NOMO-1 (cell line): ENCODE results near the gene XPC.

Source experiments
- DNase-seq, 2 experiments: peaks; one replicate each; lab custom pipeline; 2025; ENCODE audit not compliant: unreplicated experiment in 2 of 2; lab: John Stamatoyannopoulos, UW

The XPC gene

DNA sequence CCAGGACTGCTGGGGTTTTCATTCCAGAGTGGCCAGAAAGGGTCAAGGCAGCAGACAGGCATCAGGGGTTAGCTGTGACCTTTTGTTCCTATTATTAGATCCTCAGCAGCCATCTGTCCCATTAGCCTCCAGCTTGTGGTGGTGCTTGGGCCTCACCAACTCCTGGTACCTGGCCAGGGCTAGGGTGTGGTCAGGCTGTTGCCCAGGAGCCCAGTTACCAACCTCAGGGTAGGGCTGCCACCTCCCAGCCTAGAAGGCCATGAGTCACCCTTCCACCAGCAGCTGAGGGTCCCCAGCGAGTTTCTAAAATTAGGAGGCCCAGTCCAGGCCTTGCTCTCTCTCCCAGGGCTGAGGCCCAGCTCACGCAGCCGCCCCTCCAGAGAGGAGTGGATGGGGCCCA lies 41.4 kb downstream of the XPC start:
- DNase-seq: no peak

DNA sequence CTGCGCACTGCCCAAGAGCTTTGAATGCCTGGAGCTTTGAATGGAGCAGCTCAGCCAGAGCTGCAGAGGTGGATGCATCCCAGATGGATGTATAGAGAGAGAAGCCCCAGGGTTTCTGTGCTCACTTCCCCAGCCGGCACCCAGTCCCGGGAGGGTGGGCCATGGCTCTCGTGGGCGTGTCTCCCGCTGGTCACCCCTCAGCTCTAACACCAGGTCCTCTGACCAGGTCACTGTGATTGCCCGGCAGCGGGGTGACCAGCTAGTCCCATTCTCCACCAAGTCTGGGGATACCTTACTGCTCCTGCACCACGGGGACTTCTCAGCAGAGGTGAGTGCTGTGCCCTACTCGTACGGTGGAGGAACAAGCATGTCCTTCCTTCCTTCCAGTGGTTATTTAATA lies 42.8 kb downstream of the XPC start:
- no peak for DNase-seq

- DNase-seq: no peak
Measured at GRCh38 chr3:14134291-14134690, 44.1 kb downstream of the XPC start.

DNA sequence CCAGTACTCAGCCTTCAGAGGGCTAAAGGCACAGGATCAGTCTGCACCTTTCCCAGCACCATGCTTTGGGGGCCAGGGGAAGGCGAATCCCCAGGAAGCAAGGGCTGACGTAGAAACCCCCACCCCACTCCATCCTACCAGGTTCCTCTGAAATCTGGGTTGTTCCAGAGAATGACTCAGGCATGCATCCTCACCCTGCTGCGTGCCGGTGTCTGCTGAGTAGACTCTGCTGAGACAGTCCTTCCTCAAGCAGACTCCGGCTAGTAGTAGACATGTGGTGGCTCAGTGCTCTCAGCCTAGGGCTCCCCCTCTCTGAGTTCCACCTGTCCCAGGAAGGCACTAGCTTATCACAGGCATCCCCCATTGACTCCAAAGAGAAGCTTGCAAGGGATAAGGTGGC lies 44.5 kb downstream of the XPC start:
- no peak for DNase-seq

GRCh38 chr3:14133188-14133800 lies 45.1 kb downstream of the XPC start:
- DNase-seq: no peak

- DNase-seq: no peak
Measured at GRCh38 chr3:14132689-14133088, 45.7 kb downstream of the XPC start.

DNA sequence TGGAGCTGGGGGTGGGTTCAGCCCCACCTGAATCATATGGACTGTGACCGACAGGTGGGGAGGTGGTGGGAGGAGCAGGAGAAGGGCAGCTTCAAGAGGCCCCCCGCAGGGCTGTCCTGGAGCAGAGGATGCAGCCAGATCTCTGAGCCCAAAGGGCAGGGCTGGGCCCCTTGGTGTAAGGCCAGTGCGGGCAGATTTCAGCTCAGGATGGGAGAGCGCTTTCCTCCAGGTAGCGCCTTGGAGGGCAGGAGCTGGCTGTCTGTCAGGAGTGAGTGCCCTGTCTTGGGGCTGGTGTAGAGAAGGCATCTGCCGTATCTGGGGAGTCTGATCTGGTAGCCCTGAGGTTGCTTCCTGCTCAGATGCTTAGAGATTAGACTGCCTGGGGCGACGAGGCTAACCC lies 46.3 kb downstream of the XPC start:
- DNase-seq: no peak

- DNase-seq: no peak
Measured at GRCh38 chr3:14131134-14131533, 47.3 kb downstream of the XPC start.

- no peak for DNase-seq
Measured at GRCh38 chr3:14130707-14131106, 47.7 kb downstream of the XPC start.

DNA sequence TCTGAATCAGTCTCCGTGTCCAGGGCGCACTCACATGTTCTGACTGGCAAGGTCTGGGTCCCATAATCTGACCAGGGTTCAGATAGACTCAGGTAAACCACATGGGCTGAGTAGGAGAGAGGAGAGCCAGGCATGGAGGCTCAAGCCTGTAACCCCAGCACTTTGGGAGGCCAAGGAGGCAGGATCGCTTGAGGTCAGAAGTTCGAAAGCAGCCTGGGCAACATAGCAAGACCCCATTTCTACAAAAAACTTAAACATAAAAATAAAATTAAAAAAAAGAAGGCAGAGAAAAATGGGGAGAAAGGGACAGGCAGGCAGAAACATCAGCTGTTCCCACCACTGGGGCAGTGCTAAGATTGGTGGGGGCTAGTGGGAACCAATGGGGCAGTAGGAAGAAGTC lies 48.2 kb downstream of the XPC start:
- no peak for DNase-seq

GRCh38 chr3:14129296-14129695 lies 49.1 kb downstream of the XPC start:
- no peak for DNase-seq

GRCh38 chr3:14128724-14129123 lies 49.7 kb downstream of the XPC start:
- no peak for DNase-seq

DNA sequence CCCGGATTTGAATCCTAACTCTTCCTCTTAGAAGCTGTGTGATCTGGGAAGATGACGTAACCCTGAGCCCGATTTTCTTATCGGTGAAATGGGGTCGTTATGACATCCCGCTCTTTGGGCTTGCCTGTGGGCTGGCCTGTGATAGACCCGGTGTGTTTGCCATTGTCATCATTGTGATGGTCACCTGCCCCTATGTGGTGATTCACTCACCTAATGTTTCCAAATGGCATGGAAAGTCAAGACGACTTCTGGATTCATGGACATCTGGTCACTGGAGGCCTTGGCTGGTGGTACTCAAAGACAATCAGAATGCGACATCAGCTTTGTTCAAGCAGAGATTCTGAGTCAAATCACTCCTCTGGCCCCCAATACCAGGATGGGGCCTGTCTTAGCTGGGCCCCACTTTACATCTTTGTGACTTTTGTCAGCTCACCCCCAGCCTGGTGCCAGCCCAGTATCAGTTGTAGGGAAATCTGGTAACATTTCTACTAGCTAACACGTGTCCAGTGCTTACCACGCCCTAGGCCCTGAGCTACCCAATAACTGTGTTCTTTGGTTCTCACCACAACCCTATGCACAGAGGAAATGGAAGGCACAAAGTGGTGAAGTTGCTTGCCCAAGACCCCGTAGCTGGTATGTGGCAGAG lies 50.8 kb downstream of the XPC start:
- DNase-seq: no peak

- no peak for DNase-seq
Measured at GRCh38 chr3:14126887-14127505, 51.4 kb downstream of the XPC start.

GRCh38 chr3:14126017-14126886 lies 52.1 kb downstream of the XPC start:
- no peak for DNase-seq

GRCh38 chr3:14125193-14126016 lies 53.0 kb downstream of the XPC start:
- peak; percentile 49 to 67 for DNase-seq

DNA sequence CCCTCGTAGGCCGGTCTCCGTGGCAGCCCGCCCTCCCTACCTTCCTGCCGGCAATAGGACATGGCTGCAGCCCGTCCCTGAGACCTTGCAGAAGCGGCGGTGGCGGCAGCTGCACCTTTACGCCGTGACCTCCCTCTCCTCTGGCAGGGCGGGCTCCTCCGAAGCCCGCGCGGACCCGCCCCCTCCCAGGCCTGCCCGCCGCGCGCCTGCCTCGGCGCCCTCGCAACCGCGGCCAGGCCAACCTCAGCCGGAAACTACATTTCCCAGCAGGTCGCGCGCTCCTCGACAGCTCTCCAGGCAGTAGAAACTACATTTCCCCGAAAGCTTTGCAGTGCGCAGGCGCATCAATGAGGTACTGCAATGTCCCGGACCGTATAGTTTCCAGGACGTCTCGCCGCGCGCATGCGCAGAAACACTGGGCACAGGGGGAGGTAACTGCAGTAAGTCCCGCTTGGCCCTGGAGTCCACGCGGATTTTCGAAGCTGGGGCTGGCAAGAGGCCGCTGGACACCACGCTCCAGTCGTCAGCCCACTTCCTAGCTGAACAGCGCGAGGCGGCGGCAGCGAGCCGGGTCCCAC lies 53.7 kb downstream of the XPC start, which contains the start of the genes CHCHD4 and TMEM43:
Gene CHCHD4 (minus strand): TSS at position 256 of the 578 bp plus-strand sequence. CDS start 194 bp downstream, at position 62.
Gene TMEM43 (plus strand): TSS at position 438 of the 578 bp plus-strand sequence. CDS start 142 bp downstream, outside the sequence.
- DNase-seq: peak; percentile 92 to 99

GRCh38 chr3:14124223-14124614 lies 54.2 kb downstream of the XPC start:
- DNase-seq: peak; percentile 74 to 82

- DNase-seq: no peak
Measured at GRCh38 chr3:14123308-14124222, 54.8 kb downstream of the XPC start.
